B cell (primary cell): ENCODE results near the gene DEFB110. TPM values are rescaled to one million over a fixed set of nuclear protein-coding genes. Genes with fewer than 3 reads are reported as not detected.

Experiments
- ATAC-seq: fragments of 200-7000 bp; cut with Tn5 transposase; one replicate; pipeline ENCODE4 v1.10.0; 2021; ENCODE audit warnings: low read depth, mild to moderate bottlenecking, moderate number of reproducible peaks, moderate library complexity
- CTCF ChIA-PET: fragments of 350-600 bp; sonication (Branson Sonifier 250); formaldehyde crosslinking; loops from one replicate; lab custom pipeline; 2021; ENCODE audit warnings: antibody characterized with exemption, inconsistent platforms; lab: Charles Lee
- POLR2A ChIA-PET: fragments of 350-600 bp; sonication (Branson Sonifier 250); formaldehyde crosslinking; loops from one replicate; lab custom pipeline; 2021; ENCODE audit warnings: antibody characterized with exemption; lab: Charles Lee
- DNase-seq: peaks from one replicate; pipeline ENCODE4 v3.0.0; 2013
- H2AFZ ChIP-seq: 2 replicates; pipeline ENCODE4 v1.6.1; 2012; ENCODE audit warnings: mild to moderate bottlenecking, low read depth, low read length; ENCODE audit not compliant: insufficient read depth, poor library complexity, severe bottlenecking
- H3K27ac ChIP-seq, 2 donors: 1 replicate in 1 of 2; 2 replicates in 1 of 2; pipeline ENCODE4 v1.5.1; 2012 to 2013; ENCODE audit warnings: low read length in 2 of 2, mild to moderate bottlenecking in 2 of 2, moderate library complexity in 1 of 2
- H3K27me3 ChIP-seq, 4 experiments: fragments of 200-600 bp in 1 of 4; sonication (generic) in 1 of 4; replicated peaks in 1 of 4; 1 replicate in 2 of 4; 2 replicates in 2 of 4; pipeline versions ENCODE4 v1.6.1 to v1.7.0; 2013 to 2016; ENCODE audit warnings: low read length in 3 of 4, mild to moderate bottlenecking in 2 of 4, mixed read lengths in 1 of 4, moderate library complexity in 1 of 4; ENCODE audit not compliant: insufficient read depth in 4 of 4, control insufficient read depth in 3 of 4; ENCODE audit errors: control extremely low read depth in 1 of 4
- H3K36me3 ChIP-seq, 2 experiments: replicated peaks in 1 of 2; 1 replicate in 1 of 2; 2 replicates in 1 of 2; pipeline versions ENCODE4 v1.6.1 to v1.7.1; 2013; ENCODE audit warnings: low read length in 1 of 2; ENCODE audit not compliant: insufficient read depth in 2 of 2, control insufficient read depth in 1 of 2; ENCODE audit errors: control extremely low read depth in 1 of 2, extremely low read depth in 1 of 2
- H3K4me1 ChIP-seq, 2 donors: fragments of 200-600 bp in 1 of 2; sonication (generic) in 1 of 2; 1 replicate in 1 of 2; 2 replicates in 1 of 2; pipeline versions ENCODE4 v1.5.1 to v1.6.1; 2013 to 2017; ENCODE audit warnings: low read length in 2 of 2; ENCODE audit not compliant: control insufficient read depth in 2 of 2, insufficient read depth in 2 of 2
- H3K4me2 ChIP-seq: replicated peaks from 2 replicates; pipeline ENCODE3; 2012; ENCODE audit warnings: mild to moderate bottlenecking, low read depth, low read length; ENCODE audit not compliant: poor library complexity, severe bottlenecking
- H3K4me3 ChIP-seq, 5 experiments: fragments of 200-600 bp in 1 of 5; sonication (generic) in 1 of 5; 1 replicate in 3 of 5; 2 replicates in 2 of 5; pipeline versions ENCODE4 v1.5.1 to v1.7.0; 2011 to 2016; ENCODE audit warnings: low read length in 4 of 5, mild to moderate bottlenecking in 4 of 5, low read depth in 2 of 5, control low read depth in 1 of 5, moderate library complexity in 1 of 5; ENCODE audit not compliant: insufficient read depth in 1 of 5; ENCODE audit errors: control extremely low read depth in 1 of 5, extremely low read depth in 1 of 5
- H3K79me2 ChIP-seq: fragments of 200-600 bp; sonication (generic); one replicate; pipeline ENCODE4 v1.6.0; 2016; ENCODE audit warnings: low read length; ENCODE audit not compliant: control insufficient read depth, insufficient read depth
- H3K9ac ChIP-seq: fragments of 200-600 bp; sonication (generic); 2 replicates; pipeline ENCODE4 v1.6.1; 2017; ENCODE audit warnings: mild to moderate bottlenecking, low read length, moderate library complexity
- H3K9me3 ChIP-seq, 3 donors: one replicate each; pipeline versions ENCODE4 v1.6.1 to v1.7.1; 2013; ENCODE audit warnings: low read length in 2 of 3; ENCODE audit not compliant: control insufficient read depth in 2 of 3, insufficient read depth in 1 of 3; ENCODE audit errors: control extremely low read depth in 1 of 3
- H4K20me1 ChIP-seq: 2 replicates; pipeline ENCODE4 v1.6.0; 2012; ENCODE audit warnings: mild to moderate bottlenecking, low read length; ENCODE audit not compliant: insufficient read depth, control insufficient read depth, poor library complexity, severe bottlenecking
- H3K27ac Mint-ChIP-seq: one replicate; pipeline ENCODE4 v1.8.0; 2021; ENCODE audit warnings: mixed read lengths
- H3K27me3 Mint-ChIP-seq: one replicate; pipeline ENCODE4 v1.8.0; 2021; ENCODE audit warnings: mixed read lengths
- H3K4me1 Mint-ChIP-seq: one replicate; pipeline ENCODE4 v1.8.0; 2021; ENCODE audit warnings: mixed read lengths
- H3K4me3 Mint-ChIP-seq: one replicate; pipeline ENCODE4 v1.8.0; 2021; ENCODE audit warnings: mixed read lengths
- H3K9me3 Mint-ChIP-seq: one replicate; pipeline ENCODE4 v1.8.0; 2022; ENCODE audit warnings: mixed read lengths; ENCODE audit not compliant: insufficient read depth
- CTCF ChIP-seq: fragments of 200-600 bp; IDR thresholded peaks from one replicate; pipeline ENCODE4 v1.8.0; 2022; ENCODE audit warnings: antibody characterized with exemption, mild to moderate bottlenecking
- EZH2 ChIP-seq: IDR thresholded peaks from 2 replicates; pipeline ENCODE4 v1.6.1; 2012; ENCODE audit warnings: borderline replicate concordance, low read depth, mild to moderate bottlenecking, moderate library complexity, low read length; ENCODE audit not compliant: insufficient read depth, poor library complexity, severe bottlenecking
- WGBS: methylation state at CpG from one replicate; pipeline ENCODE4 v1.1.5; 2013; ENCODE audit warnings: missing lambda C conversion rate; ENCODE audit not compliant: insufficient coverage; 5-methylcytosine and 5-hydroxymethylcytosine counted together
- intact Hi-C: fragments of 100-400 bp; cut with micrococcal nuclease; formaldehyde crosslinking; loops from one replicate; pipeline ENCODE4 v1.10.0; 2022
- polyA minus RNA-seq: library from RNA; depleted of rRNA, polyadenylated mRNA; stranded (reverse); fragments of >200 nt; gene quantifications from 2 replicates; pipeline ENCODE4 v1.2.3, GENCODE V29; 2012
- polyA plus RNA-seq: library from polyadenylated mRNA; depleted of rRNA; stranded (reverse); fragments of >200 nt; gene quantifications from 2 replicates; pipeline ENCODE4 v1.2.3, GENCODE V29; 2012
- total RNA-seq, 2 donors: library from RNA; stranded (reverse); fragments of 120-200 nt in 1 of 2; gene quantifications; 1 replicate in 1 of 2; 2 replicates in 1 of 2; pipeline versions ENCODE4 v1.2.3 to v1.2.4, GENCODE V29; 2013 to 2022

The DEFB110 gene
- total RNA-seq (not detected in 2 replicates), polyA plus RNA-seq (not detected in 2 replicates), polyA minus RNA-seq (not detected in 2 replicates)
- total RNA-seq (2013), result not detected

GRCh38 chr6:50021894-50022293, at the start of gene DEFB110:
DEFB110 (minus strand) TSS chr6:50021994; CDS start chr6:50021935, 59 bp downstream.
- Histone ChIP-seq H3K27me3 (no peaks in the 10 kb centered on the region), H3K9me3 (no peaks in the 10 kb centered on the region), H3K36me3 (no peaks in the 10 kb centered on the region), H3K79me2 (no peaks in the 10 kb centered on the region), H2AFZ (no peak within 1 kb of the TSS), H3K4me1 (no peaks in the 10 kb centered on the region), H3K9ac (no peak within 1 kb of the TSS), H3K4me3 (no peak within 1 kb of the TSS), H3K27ac (no peak within 1 kb of the TSS), H3K4me2 (no peak within 1 kb of the TSS), H4K20me1 (no peaks in the 10 kb centered on the region)
- TF ChIP-seq EZH2, result no peak
- no peak for TF ChIP-seq CTCF
- CTCF ChIA-PET, result no interaction called here
- no peak for ATAC-seq
- Mint-ChIP-seq H3K4me3 (no peak within 1 kb of the TSS), H3K27ac (no peak within 1 kb of the TSS), H3K4me1 (no peaks in the 10 kb centered on the region), H3K27me3 (no peaks in the 10 kb centered on the region), H3K9me3 (peaks cover 8% of the 10 kb centered on the region)
- intact Hi-C loops, result no loop called here
- POLR2A ChIA-PET, result no interaction called here
- no peak for DNase-seq

DNA sequence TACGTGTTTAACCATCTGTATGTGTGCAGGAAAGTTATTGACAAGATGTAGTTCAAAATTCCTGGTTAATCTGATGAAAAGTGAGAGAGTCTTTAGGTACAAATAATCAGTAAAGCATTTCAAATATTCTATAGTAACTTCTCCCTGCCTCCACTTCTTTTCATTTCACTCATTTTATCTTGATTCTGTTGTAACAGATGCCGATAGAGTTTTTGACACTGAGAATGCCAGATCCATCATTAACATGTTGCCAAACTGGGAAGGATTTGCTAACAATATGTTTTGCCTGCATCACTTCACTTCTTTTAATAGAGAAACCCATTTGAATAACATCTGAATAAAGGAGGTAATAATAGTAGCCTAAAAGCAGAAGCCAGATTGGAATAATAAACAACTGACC, 48.3 kb upstream of the DEFB110 start:
- no CpG with 5 or more reads among the region's 2 CpGs for WGBS
- ChIA-PET POLR2A (no interaction called here), CTCF (no interaction called here)
- DNase-seq, result no peak
- no peak overlapping the region for H3K4me3 Mint-ChIP-seq
- Histone ChIP-seq H2AFZ (no peak overlapping the region), H4K20me1 (no peaks in the 10 kb centered on the region), H3K9ac (no peak overlapping the region), H3K4me2 (no peak overlapping the region), H3K79me2 (no peaks in the 10 kb centered on the region), H3K36me3 (no peaks in the 10 kb centered on the region), H3K9me3 (peaks cover 0 to 3% (median 0%) of the 10 kb centered on the region in 3 donors), H3K4me3 (no peak overlapping the region), H3K4me1 (no peaks in the 10 kb centered on the region), H3K27me3 (no peaks in the 10 kb centered on the region), H3K27ac (no peak overlapping the region)
- no peaks in the 10 kb centered on the region for H3K27me3 Mint-ChIP-seq
- no peak for TF ChIP-seq CTCF
- TF ChIP-seq EZH2, result no peak
- H3K4me1 Mint-ChIP-seq, result no peaks in the 10 kb centered on the region
- no peaks in the 10 kb centered on the region for H3K9me3 Mint-ChIP-seq
- H3K27ac Mint-ChIP-seq, result no peak overlapping the region
- ATAC-seq, result no peak
- intact Hi-C loops, result no loop called here
